Measurements from ENCODE around the gene RNF130.

RNF130 gene

DNA sequence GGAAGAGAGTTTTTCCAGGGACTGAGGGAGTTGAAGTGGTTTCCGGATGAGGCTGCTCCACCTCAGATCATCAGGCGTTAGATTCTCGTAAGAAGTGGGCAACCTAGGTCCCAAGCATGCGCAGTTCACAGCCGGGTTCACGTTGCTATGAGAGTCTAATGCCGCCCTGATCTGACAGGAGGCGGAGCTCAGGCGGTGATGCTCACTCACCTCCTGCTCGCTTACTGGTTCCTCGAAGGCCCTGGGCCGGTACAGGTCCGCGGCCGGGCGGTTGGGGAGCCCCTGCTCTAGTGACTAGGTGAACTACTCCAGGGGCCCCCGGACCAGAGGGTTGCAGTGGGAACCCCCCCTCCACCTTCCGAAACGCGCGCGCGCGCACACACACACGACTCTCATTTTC, 997 bp upstream of the RNF130 start:
- TF ChIP-seq, protein P1, sequence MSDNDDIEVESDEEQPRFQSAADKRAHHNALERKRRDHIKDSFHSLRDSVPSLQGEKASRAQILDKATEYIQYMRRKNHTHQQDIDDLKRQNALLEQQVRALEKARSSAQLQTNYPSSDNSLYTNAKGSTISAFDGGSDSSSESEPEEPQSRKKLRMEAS (IDR thresholded peaks at IDR 0.05): no peak
- TF ChIP-seq CEBPB (IDR thresholded peaks at IDR 0.05) (no peak), ZBTB7A (IDR thresholded peaks at IDR 0.05; ENCODE audit: low read depth) (no peak), CREB1 (IDR thresholded peaks at IDR 0.05; ENCODE audit: low read depth) (no peak)

GRCh38 chr5:180072256-180072548, 643 bp upstream of the RNF130 start:
- TF ChIP-seq USF1 (IDR thresholded peaks at IDR 0.05): no peak
- TF ChIP-seq, protein P1 (IDR thresholded peaks at IDR 0.05): peak; percentile 100; the same call in 1 of the 2 replicates
- no peak for TF ChIP-seq TCF12 (IDR thresholded peaks at IDR 0.05; ENCODE audit: low read depth)

DNA sequence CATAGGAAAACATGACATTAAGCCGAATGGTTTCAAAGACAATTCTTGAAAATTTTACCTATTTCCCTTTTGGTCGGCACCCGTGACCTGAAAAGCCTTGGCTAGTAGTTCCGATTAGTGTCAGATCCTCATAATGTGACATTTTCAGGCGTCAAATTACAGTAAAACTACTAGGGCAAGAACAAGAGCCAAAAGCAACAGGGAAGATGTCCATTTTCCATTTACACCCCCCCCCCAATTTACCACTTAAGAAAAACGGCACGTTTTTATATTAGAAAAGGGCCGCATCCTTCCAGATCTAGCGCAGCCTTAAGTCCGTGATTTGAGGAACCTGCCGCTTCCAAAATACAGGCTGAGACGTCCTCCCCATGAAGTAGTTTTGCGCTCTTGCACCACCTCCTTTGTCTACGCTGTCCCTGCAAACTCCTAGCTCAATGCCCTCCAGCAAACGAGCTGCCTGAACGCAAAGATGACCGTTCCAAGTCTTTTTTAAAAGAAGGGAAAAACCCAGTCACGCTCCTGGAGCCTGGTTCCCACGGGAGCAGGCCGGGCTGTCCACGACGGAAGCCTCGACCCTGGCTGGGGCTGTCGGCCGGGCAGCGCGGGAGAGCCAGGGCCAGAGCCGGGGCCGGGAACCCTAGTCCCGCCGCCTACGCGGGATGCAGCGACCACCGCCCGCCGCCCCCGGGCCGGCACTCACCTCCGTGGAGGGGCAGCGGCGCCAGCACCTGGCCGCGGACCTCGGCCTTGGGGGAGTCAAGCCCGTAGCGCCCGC, 616 bp downstream of the RNF130 start:
- TF ChIP-seq EGR1 (IDR thresholded peaks at IDR 0.05) (no peak), ZBTB7A (IDR thresholded peaks at IDR 0.05; ENCODE audit: low read depth) (0 out of 2 replicates have a peak, but pooled peaks have one; percentile 27)
- TF ChIP-seq, protein P1 (IDR thresholded peaks at IDR 0.05): peak; percentile 57

- TF ChIP-seq CEBPB (IDR thresholded peaks at IDR 0.05): no peak
- no peak for TF ChIP-seq ZBTB7A (IDR thresholded peaks at IDR 0.05; ENCODE audit: low read depth)
- TF ChIP-seq TAF1 (IDR thresholded peaks at IDR 0.05; ENCODE audit: low read depth): no peak
- no peak for TF ChIP-seq NFIC (IDR thresholded peaks at IDR 0.05)
- TF ChIP-seq TEAD4 (IDR thresholded peaks at IDR 0.05): no peak
Observed at GRCh38 chr5:180069589-180070247, 1.8 kb downstream of the RNF130 start.

- TF ChIP-seq, protein P1 (IDR thresholded peaks at IDR 0.05): no peak
- TF ChIP-seq NFIC (IDR thresholded peaks at IDR 0.05): no peak
- TF ChIP-seq CREB1 (IDR thresholded peaks at IDR 0.05; ENCODE audit: low read depth): no peak
- no peak for TF ChIP-seq CEBPB (IDR thresholded peaks at IDR 0.05)
- TF ChIP-seq TCF12 (IDR thresholded peaks at IDR 0.05; ENCODE audit: low read depth): no peak
- no peak for TF ChIP-seq USF1 (IDR thresholded peaks at IDR 0.05)
- TF ChIP-seq EGR1 (IDR thresholded peaks at IDR 0.05): no peak
- TF ChIP-seq TEAD4 (IDR thresholded peaks at IDR 0.05): no peak
- no peak for TF ChIP-seq YY1 (IDR thresholded peaks at IDR 0.05; ENCODE audit: low read depth)
- no peak for TF ChIP-seq EP300 (IDR thresholded peaks at IDR 0.05; ENCODE audit: borderline replicate concordance)
- no peak for TF ChIP-seq REST (IDR thresholded peaks at IDR 0.05; ENCODE audit: low read depth)
- no peak for TF ChIP-seq RAD21 (IDR thresholded peaks at IDR 0.05; ENCODE audit: low read depth)
Observed at GRCh38 chr5:180068519-180069090, 3.0 kb downstream of the RNF130 start.

GRCh38 chr5:180067986-180068385, 3.6 kb downstream of the RNF130 start:
- no peak for TF ChIP-seq FOXM1 (IDR thresholded peaks at IDR 0.05; ENCODE audit: borderline replicate concordance, low read depth)
- no peak for TF ChIP-seq CREB1 (IDR thresholded peaks at IDR 0.05; ENCODE audit: low read depth)
- no peak for TF ChIP-seq REST (IDR thresholded peaks at IDR 0.05; ENCODE audit: low read depth)
- no peak for TF ChIP-seq CEBPB (IDR thresholded peaks at IDR 0.05)
- TF ChIP-seq, protein P1 (IDR thresholded peaks at IDR 0.05): no peak
- no peak for TF ChIP-seq TEAD4 (IDR thresholded peaks at IDR 0.05)
